ENCODE data around the gene KRT76.

GRCh38 chr12:52771505-52771904 lies 5.6 kb downstream of the KRT76 start:
- TF ChIP-seq CTCF (IDR thresholded peaks at IDR 0.05) = no peak
- no peak for TF ChIP-seq POLR2A (IDR thresholded peaks at IDR 0.05)

All from uterus (tissue), 2 donors.